Mucosa of rectum (tissue), 2 donors: ENCODE results near the gene ATP8A1.

ENCODE experiments used
- H3K27ac ChIP-seq, 2 donors: one replicate each; pipeline ENCODE4 v1.7.0; 2013; ENCODE audit warnings: inconsistent platforms in 2 of 2, low read depth in 2 of 2, low read length in 2 of 2
- H3K27me3 ChIP-seq, 2 donors: one replicate each; pipeline ENCODE4 v1.7.0; 2013; ENCODE audit warnings: low read length in 2 of 2; ENCODE audit not compliant: control insufficient read depth in 2 of 2, insufficient read depth in 2 of 2
- H3K36me3 ChIP-seq, 2 donors: one replicate each; pipeline ENCODE4 v1.7.0; 2013; ENCODE audit warnings: low read length in 2 of 2; ENCODE audit not compliant: control insufficient read depth in 2 of 2, insufficient read depth in 2 of 2
- H3K4me1 ChIP-seq, 2 donors: one replicate each; pipeline ENCODE4 v1.7.0; 2013; ENCODE audit warnings: low read length in 2 of 2, mild to moderate bottlenecking in 1 of 2; ENCODE audit not compliant: control insufficient read depth in 2 of 2, insufficient read depth in 2 of 2
- H3K4me3 ChIP-seq, 2 donors: one replicate each; pipeline ENCODE4 v1.7.0; 2013; ENCODE audit warnings: low read length in 2 of 2
- H3K9ac ChIP-seq, 2 donors: one replicate each; pipeline ENCODE4 v1.7.0; 2013; ENCODE audit warnings: low read length in 2 of 2, low read depth in 1 of 2, mild to moderate bottlenecking in 1 of 2
- H3K9me3 ChIP-seq, 2 donors: one replicate each; pipeline ENCODE4 v1.7.0; 2013; ENCODE audit warnings: low read length in 2 of 2; ENCODE audit not compliant: control insufficient read depth in 2 of 2
- donor health status: healthy.
- donor health status: Normal muscosa, but diverticular disease.

The ATP8A1 gene

DNA sequence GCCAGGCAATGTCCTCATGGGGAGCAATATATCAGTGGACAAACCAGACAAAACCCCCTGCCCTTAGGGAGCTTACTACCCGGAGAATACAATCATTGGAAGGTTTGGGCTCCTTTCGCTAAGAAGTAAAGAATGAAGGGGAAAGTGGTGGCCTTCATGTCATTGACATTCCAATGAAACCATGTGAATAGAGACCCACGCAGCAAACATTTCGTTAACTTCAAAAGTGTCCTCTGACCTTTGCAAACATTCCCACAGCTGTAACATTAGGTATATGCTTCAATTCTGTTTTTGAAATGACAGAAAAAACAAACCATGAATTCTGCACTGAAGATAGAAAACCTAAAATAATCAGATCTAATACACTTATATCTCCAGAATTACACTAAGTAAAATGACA, 7.0 kb downstream of the ATP8A1 start:
- Histone ChIP-seq H3K36me3 (no peaks in the 10 kb centered on the region), H3K4me1 (peaks cover 9 to 14% of the 10 kb centered on the region in 2 donors), H3K4me3 (no peak overlapping the region), H3K9me3 (no peaks in the 10 kb centered on the region), H3K27ac (no peak overlapping the region), H3K9ac (no peak overlapping the region), H3K27me3 (no peaks in the 10 kb centered on the region)

DNA sequence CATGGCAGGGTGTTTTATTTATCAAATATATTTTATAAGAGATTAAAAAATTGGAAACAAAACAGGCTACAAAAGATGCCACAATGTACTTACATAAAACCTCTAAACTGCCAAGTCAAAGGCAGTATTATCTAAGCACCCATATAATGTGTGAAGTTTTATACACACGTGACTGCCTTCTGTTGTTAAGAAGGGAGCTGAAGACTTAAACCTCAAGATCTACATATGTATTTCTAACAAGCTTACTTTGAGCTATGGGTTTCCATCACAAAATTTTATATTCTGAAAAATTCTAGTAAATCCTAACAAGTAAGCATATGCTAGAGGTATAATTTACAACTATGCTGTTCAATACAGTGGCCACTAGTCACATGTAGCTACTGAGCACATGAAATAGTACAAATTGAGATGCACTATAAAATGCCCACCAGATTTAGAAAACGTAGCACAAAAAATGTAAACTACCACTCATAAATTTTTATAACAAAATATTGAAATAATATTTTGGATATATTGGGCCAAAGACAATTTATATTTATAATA, 9.8 kb downstream of the ATP8A1 start:
- Histone ChIP-seq H3K4me1 (peaks cover 6 to 9% of the 10 kb centered on the region in 2 donors), H3K4me3 (no peak overlapping the region), H3K27me3 (no peaks in the 10 kb centered on the region), H3K27ac (no peak overlapping the region), H3K9me3 (no peaks in the 10 kb centered on the region), H3K36me3 (no peaks in the 10 kb centered on the region), H3K9ac (no peak overlapping the region)

- no peak overlapping the region for H3K4me3 ChIP-seq
- H3K27me3 ChIP-seq = no peaks in the 10 kb centered on the region
- no peaks in the 10 kb centered on the region for H3K36me3 ChIP-seq
- H3K27ac ChIP-seq = no peak overlapping the region
- H3K9me3 ChIP-seq = no peaks in the 10 kb centered on the region
- H3K9ac ChIP-seq = no peak overlapping the region
- H3K4me1 ChIP-seq = peaks cover 12 to 13% of the 10 kb centered on the region in 2 donors
Observed at GRCh38 chr4:42646013-42646784, 10.7 kb downstream of the ATP8A1 start.

GRCh38 chr4:42644897-42645296, 12.0 kb downstream of the ATP8A1 start:
- Histone ChIP-seq H3K4me3 (no peak overlapping the region), H3K9me3 (no peaks in the 10 kb centered on the region), H3K4me1 (peaks cover 19 to 22% of the 10 kb centered on the region in 2 donors), H3K27ac (no peak overlapping the region), H3K27me3 (no peaks in the 10 kb centered on the region), H3K36me3 (no peaks in the 10 kb centered on the region), H3K9ac (no peak overlapping the region)

DNA sequence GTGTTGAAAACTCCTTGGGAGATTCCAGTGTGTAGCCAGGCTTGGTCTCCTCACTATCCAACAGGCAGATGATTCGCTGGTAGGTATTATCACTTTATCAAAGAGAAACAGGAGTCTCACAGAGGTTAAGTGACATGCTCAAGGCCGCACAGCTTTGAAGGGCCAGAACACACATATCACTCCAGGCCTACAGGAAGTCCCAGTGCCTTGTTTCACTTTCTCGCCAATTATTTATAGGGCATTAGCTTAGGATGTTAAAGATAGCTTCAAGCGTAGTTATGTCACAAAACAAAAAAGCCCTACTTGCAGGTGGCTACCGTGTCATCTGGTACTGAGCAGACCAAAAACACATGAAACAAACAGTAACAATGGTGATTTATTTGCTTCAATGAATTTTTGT, 13.2 kb downstream of the ATP8A1 start:
- H3K36me3 ChIP-seq = no peaks in the 10 kb centered on the region
- H3K4me3 ChIP-seq = no peak overlapping the region
- no peak overlapping the region for H3K9ac ChIP-seq
- peaks cover 26 to 28% of the 10 kb centered on the region in 2 donors for H3K4me1 ChIP-seq
- peak overlapping the region in 1 of 2 donors; percentile 12 for H3K27ac ChIP-seq
- H3K9me3 ChIP-seq = no peaks in the 10 kb centered on the region
- no peaks in the 10 kb centered on the region for H3K27me3 ChIP-seq

DNA sequence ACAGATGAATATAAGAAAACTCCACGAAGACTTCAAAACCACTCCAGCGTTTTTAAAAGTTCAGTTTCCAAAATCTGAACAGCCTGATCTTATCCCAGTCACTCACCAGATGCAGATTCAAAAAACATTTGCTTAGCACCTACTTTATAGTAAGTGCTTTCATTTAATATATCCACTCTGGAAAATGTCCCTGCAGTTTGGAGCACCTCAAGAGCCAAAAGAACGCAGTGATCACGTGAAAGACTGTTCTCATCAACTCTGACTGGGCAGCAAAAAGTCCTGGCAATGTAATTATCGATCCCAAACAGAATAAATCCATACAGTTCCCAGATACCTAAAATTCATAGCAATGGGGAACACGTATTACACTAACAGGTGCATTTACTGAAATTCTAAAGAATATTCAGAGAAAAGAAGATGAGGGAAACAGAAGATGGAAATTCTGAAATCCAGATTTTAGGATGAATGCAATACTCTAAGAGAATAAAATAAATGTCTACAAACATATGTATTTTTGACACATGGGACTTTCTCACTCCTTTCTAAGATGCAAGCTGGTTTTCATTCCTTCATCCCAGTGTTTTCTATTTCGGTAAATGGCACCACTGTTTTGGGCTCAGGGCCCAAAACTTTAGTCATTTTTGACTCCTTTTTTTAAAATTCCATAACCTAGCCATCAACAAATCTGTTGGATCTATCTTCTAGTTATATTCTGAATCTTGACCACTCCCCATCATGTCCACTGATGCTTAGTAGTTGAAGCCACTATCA, 13.9 kb downstream of the ATP8A1 start:
- H3K4me3 ChIP-seq = no peak overlapping the region
- peak overlapping the region; percentile 12 to 86 for H3K27ac ChIP-seq
- no peaks in the 10 kb centered on the region for H3K27me3 ChIP-seq
- peaks cover 32 to 34% of the 10 kb centered on the region in 2 donors for H3K4me1 ChIP-seq
- H3K9ac ChIP-seq = no peak overlapping the region
- no peaks in the 10 kb centered on the region for H3K36me3 ChIP-seq
- H3K9me3 ChIP-seq = no peaks in the 10 kb centered on the region

DNA sequence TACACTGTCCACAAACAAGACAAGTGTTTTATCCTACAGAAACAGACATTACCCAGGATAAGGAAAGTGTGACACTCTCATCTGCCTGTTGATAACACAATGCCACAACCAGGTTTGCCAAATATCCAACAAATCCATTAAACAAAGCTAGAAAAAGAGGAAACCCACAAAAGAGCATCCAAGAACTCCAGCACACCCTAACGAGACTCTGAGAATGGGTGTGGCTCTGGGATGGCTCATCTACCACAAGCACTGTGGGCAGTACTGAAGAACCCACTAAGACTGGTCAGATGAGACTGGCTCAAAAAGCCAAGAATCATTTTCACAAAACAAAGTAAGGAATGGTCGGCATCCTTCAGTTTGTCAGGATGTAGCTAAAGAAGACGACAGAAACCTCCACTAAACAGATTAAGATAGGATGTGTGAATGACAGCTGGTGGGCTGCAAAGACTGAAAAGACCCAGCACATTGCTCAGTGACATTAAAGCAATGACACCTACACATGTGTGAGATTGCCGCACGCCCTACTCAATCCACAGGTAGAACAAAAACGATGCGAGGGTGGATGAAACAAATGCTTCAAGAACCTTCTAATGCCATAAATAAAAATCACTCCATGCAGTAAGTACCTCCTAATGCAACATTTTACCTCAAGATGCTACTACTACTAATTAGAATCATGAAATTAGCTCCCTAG, 14.7 kb downstream of the ATP8A1 start:
- H3K4me3 ChIP-seq = peak overlapping the region in 1 of 2 donors; percentile 15
- peaks cover 33 to 37% of the 10 kb centered on the region in 2 donors for H3K4me1 ChIP-seq
- no peaks in the 10 kb centered on the region for H3K27me3 ChIP-seq
- H3K9ac ChIP-seq = peak overlapping the region in 1 of 2 donors; percentile 51
- no peaks in the 10 kb centered on the region for H3K9me3 ChIP-seq
- no peaks in the 10 kb centered on the region for H3K36me3 ChIP-seq
- peak overlapping the region; percentile 83 to 86 for H3K27ac ChIP-seq

DNA sequence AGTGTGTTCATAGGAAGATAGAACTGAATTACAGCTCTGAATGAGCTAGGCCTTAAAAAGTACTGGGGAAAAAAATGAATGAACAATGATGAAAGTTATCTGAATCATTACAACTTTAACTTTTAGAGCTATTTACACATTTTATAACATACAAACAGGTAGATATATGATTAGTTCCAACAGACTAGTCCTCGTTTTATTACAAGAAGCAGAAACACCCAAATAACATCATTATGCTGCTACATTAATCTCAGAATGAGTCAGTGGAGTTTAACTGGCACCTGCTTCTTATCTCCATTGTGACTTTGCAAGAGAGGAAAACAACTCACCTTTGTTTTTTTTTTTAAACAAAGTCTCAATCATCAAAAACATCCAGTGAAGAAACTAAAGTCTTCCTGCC, 15.2 kb downstream of the ATP8A1 start:
- H3K4me3 ChIP-seq = peak overlapping the region in 1 of 2 donors; percentile 23
- H3K27me3 ChIP-seq = no peaks in the 10 kb centered on the region
- H3K9ac ChIP-seq = peak overlapping the region in 1 of 2 donors; percentile 51
- peaks cover 33 to 37% of the 10 kb centered on the region in 2 donors for H3K4me1 ChIP-seq
- peak overlapping the region; percentile 83 to 86 for H3K27ac ChIP-seq
- H3K36me3 ChIP-seq = no peaks in the 10 kb centered on the region
- H3K9me3 ChIP-seq = no peaks in the 10 kb centered on the region

GRCh38 chr4:42641161-42641560, 15.7 kb downstream of the ATP8A1 start:
- Histone ChIP-seq H3K9me3 (no peaks in the 10 kb centered on the region), H3K36me3 (no peaks in the 10 kb centered on the region), H3K27me3 (no peaks in the 10 kb centered on the region), H3K27ac (peak overlapping the region; percentile 83 to 86), H3K4me1 (peaks cover 33 to 37% of the 10 kb centered on the region in 2 donors), H3K9ac (no peak overlapping the region), H3K4me3 (peak overlapping the region in 1 of 2 donors; percentile 23)
